CD4-positive, alpha-beta memory T cell (primary cell): Measurements from ENCODE around the gene GSE1. TPM values are rescaled to one million over a fixed set of nuclear protein-coding genes. Genes with fewer than 3 reads are reported as not detected.
A peak's percentile ranks its signal among the peaks of the same experiment; 100 is the strongest.

Experiments used
- CTCF ChIA-PET: fragments of 350-600 bp; sonication (Branson Sonifier 250); formaldehyde crosslinking; loops from one replicate; lab custom pipeline; 2021; ENCODE audit warnings: inconsistent platforms; ENCODE audit not compliant: partially characterized antibody; lab: Charles Lee
- POLR2A ChIA-PET: fragments of 350-600 bp; sonication (Branson Sonifier 250); formaldehyde crosslinking; loops from one replicate; lab custom pipeline; 2021; ENCODE audit not compliant: partially characterized antibody; lab: Charles Lee
- DNase-seq, 5 donors: peaks; one replicate each; pipeline versions ENCODE4 v3.0.0 to v3.0.0-alpha.2; 2020 to 2022; ENCODE audit warnings: mixed read lengths in 1 of 5
- H3K27ac ChIP-seq: one replicate; pipeline ENCODE4 v1.7.0; 2013; ENCODE audit warnings: low read depth, low read length
- H3K27me3 ChIP-seq: 2 replicates; pipeline ENCODE4 v1.7.0; 2013; ENCODE audit warnings: mild to moderate bottlenecking, low read length, moderate library complexity; ENCODE audit not compliant: insufficient read depth
- H3K36me3 ChIP-seq: 2 replicates; pipeline ENCODE4 v1.7.0; 2013; ENCODE audit warnings: mild to moderate bottlenecking, low read length, moderate library complexity; ENCODE audit not compliant: insufficient read depth
- H3K4me1 ChIP-seq: 2 replicates; pipeline ENCODE4 v1.7.0; 2013; ENCODE audit warnings: mild to moderate bottlenecking, low read length, moderate library complexity; ENCODE audit not compliant: insufficient read depth
- H3K4me3 ChIP-seq, 2 donors: one replicate each; pipeline ENCODE4 v1.7.0; 2013; ENCODE audit warnings: low read length in 2 of 2, mild to moderate bottlenecking in 1 of 2
- H3K9me3 ChIP-seq, 2 donors: one replicate each; pipeline ENCODE4 v1.7.0; 2013; ENCODE audit warnings: low read length in 2 of 2, control low read depth in 1 of 2; ENCODE audit not compliant: control insufficient read depth in 1 of 2
- H3K27ac Mint-ChIP-seq, 7 donors: one replicate each; pipeline ENCODE4 v1.8.0; 2020 to 2021; ENCODE audit warnings: mixed read lengths in 7 of 7, mild to moderate bottlenecking in 6 of 7, inconsistent platforms in 3 of 7, moderate library complexity in 3 of 7
- H3K27me3 Mint-ChIP-seq, 2 donors: one replicate each; pipeline ENCODE4 v1.8.0; 2020 to 2021; ENCODE audit warnings: mixed read lengths in 2 of 2
- H3K36me3 Mint-ChIP-seq, 2 donors: one replicate each; pipeline ENCODE4 v1.8.0; 2020 to 2021; ENCODE audit warnings: mixed read lengths in 2 of 2, inconsistent platforms in 1 of 2, mild to moderate bottlenecking in 1 of 2
- H3K4me1 Mint-ChIP-seq, 4 donors: one replicate each; pipeline ENCODE4 v1.8.0; 2020 to 2021; ENCODE audit warnings: mixed read lengths in 4 of 4, mild to moderate bottlenecking in 1 of 4
- H3K4me3 Mint-ChIP-seq, 8 donors: one replicate each; pipeline ENCODE4 v1.8.0; 2020 to 2021; ENCODE audit warnings: mixed read lengths in 8 of 8, mild to moderate bottlenecking in 7 of 8, moderate library complexity in 6 of 8, inconsistent platforms in 3 of 8
- H3K9me3 Mint-ChIP-seq, 8 donors: one replicate each; pipeline ENCODE4 v1.8.0; 2020 to 2021; ENCODE audit warnings: mixed read lengths in 8 of 8, mild to moderate bottlenecking in 5 of 8, inconsistent platforms in 3 of 8, moderate library complexity in 1 of 8
- intact Hi-C: fragments of 100-400 bp; cut with micrococcal nuclease; formaldehyde crosslinking; loops from one replicate; pipeline ENCODE4 v1.15.1; 2023
- polyA plus RNA-seq, 2 donors: library from polyadenylated mRNA; unstranded; fragments of 300-500 nt; fragmentation: Illumina TruSeq; gene quantifications; one replicate each; pipeline ENCODE4 v1.2.3, GENCODE V29; 2021
- total RNA-seq, 2 experiments: library from RNA; stranded (reverse); gene quantifications; one replicate each; pipeline ENCODE4 v1.2.3, GENCODE V29; 2021

The GSE1 gene
- total and polyA plus RNA-seq, 4 experiments from 2014 or later = 0.23 to 25.0 (median 13.1) TPM

- ChIA-PET CTCF (no interaction called here), POLR2A (no interaction called here)
- no peak overlapping the region for H3K27ac ChIP-seq
- H3K4me1 ChIP-seq = peaks cover 5% of the 10 kb centered on the region
- intact Hi-C loops = no loop called here
- no peak overlapping the region for H3K27ac Mint-ChIP-seq
- H3K4me1 Mint-ChIP-seq = peaks cover 6 to 23% (median 9%) of the 10 kb centered on the region in 4 donors
- H3K4me3 ChIP-seq = no peak overlapping the region
- peaks cover 4 to 8% of the 10 kb centered on the region in 2 donors for H3K36me3 Mint-ChIP-seq
- H3K4me3 Mint-ChIP-seq = no peak overlapping the region
- no peaks in the 10 kb centered on the region for H3K27me3 Mint-ChIP-seq
- H3K9me3 Mint-ChIP-seq = no peaks in the 10 kb centered on the region
- no peaks in the 10 kb centered on the region for H3K36me3 ChIP-seq
- H3K9me3 ChIP-seq = no peaks in the 10 kb centered on the region
- no peaks in the 10 kb centered on the region for H3K27me3 ChIP-seq
- DNase-seq = no peak
Measured at GRCh38 chr16:85595812-85596502, 17.2 kb upstream of the GSE1 start.

DNA sequence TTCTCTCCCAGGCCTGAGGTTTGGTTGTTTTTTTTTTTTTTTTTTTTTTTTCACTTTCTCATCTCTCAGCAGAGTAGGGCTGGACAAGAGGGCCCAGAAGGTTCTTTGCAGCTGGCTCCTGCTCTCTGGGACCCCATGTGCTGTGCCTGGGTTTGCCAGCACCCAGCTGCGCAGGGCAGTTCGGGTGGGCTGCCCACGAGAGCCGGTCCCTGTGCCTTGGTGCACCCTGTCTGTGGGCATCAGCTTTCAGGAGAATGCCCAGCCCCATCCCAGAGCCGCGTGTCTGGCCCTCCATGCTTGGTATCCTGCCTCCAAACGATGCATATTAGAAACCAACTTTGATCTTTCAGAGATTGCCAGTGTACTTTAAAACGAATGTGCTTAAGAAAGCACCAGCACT lies 15.0 kb upstream of the GSE1 start:
- H3K9me3 ChIP-seq = no peaks in the 10 kb centered on the region
- Mint-ChIP-seq H3K9me3 (no peaks in the 10 kb centered on the region), H3K36me3 (peaks cover 4 to 8% of the 10 kb centered on the region in 2 donors), H3K27me3 (no peaks in the 10 kb centered on the region), H3K27ac (no peak overlapping the region), H3K4me3 (no peak overlapping the region), H3K4me1 (peaks cover 3 to 18% (median 7%) of the 10 kb centered on the region in 4 donors)
- no peak overlapping the region for H3K27ac ChIP-seq
- no peak for DNase-seq
- POLR2A ChIA-PET = no interaction called here
- H3K4me1 ChIP-seq = peaks cover 5% of the 10 kb centered on the region
- no peak overlapping the region for H3K4me3 ChIP-seq
- H3K36me3 ChIP-seq = no peaks in the 10 kb centered on the region
- CTCF ChIA-PET = no interaction called here
- H3K27me3 ChIP-seq = no peaks in the 10 kb centered on the region
- intact Hi-C loops = no loop called here

GRCh38 chr16:85600078-85600477 lies 13.0 kb upstream of the GSE1 start:
- H3K9me3 Mint-ChIP-seq = no peaks in the 10 kb centered on the region
- intact Hi-C loops = no loop called here
- H3K27me3 ChIP-seq = no peaks in the 10 kb centered on the region
- CTCF ChIA-PET = interaction anchor here (1.3 kb wide), 1 partner anchor 111 kb away, joined by 4 read pairs; no protein-coding TSS in a partner anchor
- H3K27ac Mint-ChIP-seq = no peak overlapping the region
- H3K4me1 ChIP-seq = peaks cover 5% of the 10 kb centered on the region
- no peak for DNase-seq
- POLR2A ChIA-PET = no interaction called here
- no peaks in the 10 kb centered on the region for H3K36me3 ChIP-seq
- H3K4me3 ChIP-seq = no peak overlapping the region
- no peak overlapping the region for H3K27ac ChIP-seq
- H3K27me3 Mint-ChIP-seq = no peaks in the 10 kb centered on the region
- H3K4me1 Mint-ChIP-seq = peaks cover 2 to 18% (median 8%) of the 10 kb centered on the region in 4 donors
- peaks cover 4 to 8% of the 10 kb centered on the region in 2 donors for H3K36me3 Mint-ChIP-seq
- H3K4me3 Mint-ChIP-seq = no peak overlapping the region
- no peaks in the 10 kb centered on the region for H3K9me3 ChIP-seq

DNA sequence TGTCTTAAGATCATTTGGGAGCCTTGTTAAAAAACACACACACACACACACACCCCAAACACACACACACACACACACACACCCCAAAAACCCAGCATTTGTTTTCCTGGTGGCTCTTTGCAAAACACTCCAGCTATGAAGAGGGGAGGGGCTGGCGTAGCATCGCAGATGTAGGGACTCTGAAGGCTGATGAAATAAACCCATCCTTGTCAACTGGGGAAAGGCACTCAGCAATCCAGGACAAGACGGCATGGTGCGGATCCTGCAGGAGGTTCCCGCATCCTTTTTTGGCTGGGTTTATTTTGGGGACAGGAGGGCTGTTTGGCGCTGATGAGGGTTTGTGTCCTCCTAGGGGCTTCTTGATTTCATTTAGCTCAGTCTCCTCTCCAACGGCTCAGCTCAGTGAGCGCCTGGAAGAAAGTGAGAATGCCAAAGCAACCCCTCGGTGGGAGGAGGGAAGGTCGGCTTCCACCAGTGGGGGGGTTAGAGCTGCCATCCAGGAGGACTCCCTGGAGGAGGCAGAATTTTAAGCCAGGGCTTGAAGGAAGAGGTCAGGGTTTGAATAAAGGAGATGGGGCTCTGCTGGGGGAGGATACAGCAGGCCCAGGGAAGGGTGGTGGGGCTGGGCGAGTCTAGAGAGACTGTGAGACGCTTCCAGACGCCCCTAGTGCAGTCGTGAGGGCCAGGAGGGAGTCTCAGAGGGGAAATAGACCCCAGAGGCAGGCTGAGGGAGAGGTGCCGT lies 12.4 kb upstream of the GSE1 start:
- H3K4me3 ChIP-seq = no peak overlapping the region
- Mint-ChIP-seq H3K27ac (peak overlapping the region in 1 of 7 donors; percentile 15), H3K27me3 (no peaks in the 10 kb centered on the region), H3K4me3 (no peak overlapping the region), H3K36me3 (peaks cover 4 to 8% of the 10 kb centered on the region in 2 donors), H3K4me1 (peaks cover 2 to 18% (median 10%) of the 10 kb centered on the region in 4 donors), H3K9me3 (no peaks in the 10 kb centered on the region)
- H3K9me3 ChIP-seq = no peaks in the 10 kb centered on the region
- ChIA-PET POLR2A (no interaction called here), CTCF (interaction anchor here (0.5 to 1.8 kb wide), 3 partner anchors 9 to 179 kb away, joined by 3 to 5 read pairs (median 4); no protein-coding TSS in a partner anchor)
- intact Hi-C loops = no loop called here
- no peak for DNase-seq
- no peaks in the 10 kb centered on the region for H3K27me3 ChIP-seq
- no peak overlapping the region for H3K27ac ChIP-seq
- H3K36me3 ChIP-seq = no peaks in the 10 kb centered on the region
- peaks cover 5% of the 10 kb centered on the region for H3K4me1 ChIP-seq

DNA sequence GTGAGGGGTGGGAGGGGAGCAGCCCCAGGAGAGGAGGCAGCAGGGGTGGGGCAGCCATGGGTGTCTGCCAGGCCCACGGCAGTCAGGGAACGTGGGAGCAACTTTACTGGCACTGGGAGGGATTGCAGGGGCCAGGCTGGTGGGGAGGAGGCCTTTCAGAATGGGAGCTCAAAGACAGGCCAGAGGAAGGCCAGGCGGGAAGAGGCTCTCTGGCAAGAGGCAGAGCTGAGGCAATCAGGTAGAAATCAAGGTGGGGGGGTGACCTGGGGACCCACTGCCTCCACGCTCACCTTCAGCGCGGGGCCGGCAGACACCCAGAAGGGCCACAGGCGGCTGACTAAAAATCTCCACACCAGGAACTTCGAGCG lies 11.9 kb upstream of the GSE1 start:
- peak overlapping the region in 1 of 7 donors; percentile 62 for H3K27ac Mint-ChIP-seq

GRCh38 chr16:85601730-85602401 lies 11.3 kb upstream of the GSE1 start:
- CTCF ChIA-PET = interaction anchor here (1.8 kb wide), 1 partner anchor 8 kb away, joined by 5 read pairs; no protein-coding TSS in a partner anchor
- POLR2A ChIA-PET = no interaction called here
- H3K4me3 ChIP-seq = no peak overlapping the region
- no peak for DNase-seq
- H3K9me3 ChIP-seq = no peaks in the 10 kb centered on the region
- H3K4me1 ChIP-seq = peaks cover 5% of the 10 kb centered on the region
- Mint-ChIP-seq H3K9me3 (no peaks in the 10 kb centered on the region), H3K36me3 (peaks cover 4% of the 10 kb centered on the region in 2 donors), H3K4me3 (no peak overlapping the region), H3K27ac (no peak overlapping the region), H3K4me1 (peaks cover 2 to 18% (median 9%) of the 10 kb centered on the region in 4 donors), H3K27me3 (no peaks in the 10 kb centered on the region)
- H3K27me3 ChIP-seq = no peaks in the 10 kb centered on the region
- H3K36me3 ChIP-seq = no peaks in the 10 kb centered on the region
- H3K27ac ChIP-seq = no peak overlapping the region
- intact Hi-C loops = no loop called here

More for the DNA sequence above, 11.9 kb upstream of the GSE1 start:
- ChIA-PET POLR2A (no interaction called here), CTCF (interaction anchor here (0.5 to 1.8 kb wide), 3 partner anchors 8 to 179 kb away, joined by 3 to 5 read pairs (median 4); no protein-coding TSS in a partner anchor)
- H3K9me3 Mint-ChIP-seq = no peaks in the 10 kb centered on the region
- intact Hi-C loops = no loop called here
- peaks cover 5% of the 10 kb centered on the region for H3K4me1 ChIP-seq
- no peak overlapping the region for H3K4me3 Mint-ChIP-seq
- no peak for DNase-seq
- H3K9me3 ChIP-seq = no peaks in the 10 kb centered on the region
- peaks cover 4% of the 10 kb centered on the region in 2 donors for H3K36me3 Mint-ChIP-seq
- H3K27me3 Mint-ChIP-seq = no peaks in the 10 kb centered on the region
- peaks cover 2 to 18% (median 9%) of the 10 kb centered on the region in 4 donors for H3K4me1 Mint-ChIP-seq
- H3K27ac ChIP-seq = no peak overlapping the region
- H3K36me3 ChIP-seq = no peaks in the 10 kb centered on the region
- no peak overlapping the region for H3K4me3 ChIP-seq
- no peaks in the 10 kb centered on the region for H3K27me3 ChIP-seq
